RWPE1 (cell line): ENCODE measurements around the gene MAP3K15.
"Not testable (repeated sequence)": the region's sequence is repeated elsewhere in the genome, so short reads cannot be mapped to it uniquely, and the experiment has no call there.

Experiments
- CTCF ChIA-PET: fragments of 350-600 bp; sonication (Branson Sonifier 250); formaldehyde crosslinking; extraction: SDS; loops from one replicate; lab custom pipeline; 2021; lab: Yijun Ruan, JAX
- POLR2A ChIA-PET: fragments of 400-600 bp; formaldehyde crosslinking; extraction: SDS; loops from one replicate; lab custom pipeline; 2020; ENCODE audit warnings: antibody characterized with exemption; ENCODE audit not compliant: low non-redundant PET; lab: Yijun Ruan, JAX
- DNase-seq: peaks from one replicate; pipeline ENCODE4 v3.0.0; 2012; ENCODE audit warnings: low spot score
- H3K27ac ChIP-seq: fragments of 450-650 bp; 2 replicates; pipeline ENCODE4 v1.5.1; 2017
- CTCF ChIP-seq: fragments of 450-650 bp; conservative IDR thresholded peaks from 2 replicates; pipeline ENCODE4 v1.5.1; 2017; ENCODE audit warnings: low read depth, mild to moderate bottlenecking

MAP3K15 gene

DNA sequence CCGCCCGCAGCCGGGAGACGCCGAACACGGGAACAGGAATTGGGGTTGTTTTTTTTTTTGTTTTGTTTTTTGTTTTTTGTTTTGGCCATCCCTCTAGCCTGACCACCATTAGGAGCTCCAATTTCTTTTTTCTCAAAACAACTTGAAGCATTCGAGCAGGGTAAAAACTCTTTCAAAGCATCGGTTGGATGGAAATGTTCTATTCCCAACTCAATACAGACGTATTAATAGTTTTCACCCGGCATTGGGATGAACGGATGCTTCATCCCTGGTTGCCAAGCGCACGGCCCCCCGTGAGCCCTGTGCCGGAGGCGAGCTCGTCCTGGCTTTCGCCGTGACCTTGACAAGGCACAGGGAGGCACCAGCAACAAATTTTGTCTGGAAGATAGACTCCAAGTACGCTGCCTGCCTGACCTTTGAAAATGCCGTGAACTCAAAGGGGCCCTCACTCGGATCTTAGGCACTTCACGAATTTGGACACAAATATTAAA, 352 bp upstream of the MAP3K15 start:
- TF ChIP-seq CTCF = no peak
- H3K27ac ChIP-seq = no peak overlapping the region
- POLR2A ChIA-PET = no interaction called here
- no peak for DNase-seq
- CTCF ChIA-PET = interaction anchor here (0.5 kb wide), 1 partner anchor 549 kb away, joined by 3 read pairs; no protein-coding TSS in a partner anchor

DNA sequence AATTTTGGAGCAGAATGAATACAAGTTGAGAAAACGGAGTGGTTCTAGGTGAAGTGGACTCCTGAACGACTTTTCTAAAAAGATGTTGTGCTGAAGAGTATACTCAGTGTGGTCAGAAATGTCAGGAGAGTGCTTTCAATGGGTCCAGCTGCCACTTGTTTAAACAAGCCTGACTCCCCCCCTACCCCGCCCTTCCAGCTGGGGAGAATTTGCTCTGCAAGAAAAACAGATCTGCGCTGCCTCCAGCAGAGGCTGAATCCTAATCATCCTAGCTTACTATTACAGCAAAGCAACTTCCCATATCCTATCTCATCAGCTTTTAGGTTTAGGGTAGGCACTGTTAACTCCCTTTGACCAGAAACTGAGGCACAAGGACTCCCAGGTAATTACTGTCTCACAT, 1.9 kb downstream of the MAP3K15 start:
- DNase-seq = no peak
- CTCF ChIA-PET = no interaction called here
- H3K27ac ChIP-seq = no peak overlapping the region
- TF ChIP-seq CTCF = no peak
- POLR2A ChIA-PET = no interaction called here

GRCh38 chrX:19512961-19513360, 2.3 kb downstream of the MAP3K15 start:
- CTCF ChIA-PET = no interaction called here
- POLR2A ChIA-PET = no interaction called here
- no peak overlapping the region for H3K27ac ChIP-seq
- no peak for DNase-seq
- TF ChIP-seq CTCF = no peak

GRCh38 chrX:19512359-19512758, 2.9 kb downstream of the MAP3K15 start:
- H3K27ac ChIP-seq = no peak overlapping the region
- ChIA-PET POLR2A (no interaction called here), CTCF (no interaction called here)
- no peak for TF ChIP-seq CTCF
- no peak for DNase-seq

- H3K27ac ChIP-seq, CTCF ChIA-PET, DNase-seq, POLR2A ChIA-PET: not testable (repeated sequence)
These were observed 3.5 kb downstream of the MAP3K15 start for GRCh38 chrX:19511796-19512195.

DNA sequence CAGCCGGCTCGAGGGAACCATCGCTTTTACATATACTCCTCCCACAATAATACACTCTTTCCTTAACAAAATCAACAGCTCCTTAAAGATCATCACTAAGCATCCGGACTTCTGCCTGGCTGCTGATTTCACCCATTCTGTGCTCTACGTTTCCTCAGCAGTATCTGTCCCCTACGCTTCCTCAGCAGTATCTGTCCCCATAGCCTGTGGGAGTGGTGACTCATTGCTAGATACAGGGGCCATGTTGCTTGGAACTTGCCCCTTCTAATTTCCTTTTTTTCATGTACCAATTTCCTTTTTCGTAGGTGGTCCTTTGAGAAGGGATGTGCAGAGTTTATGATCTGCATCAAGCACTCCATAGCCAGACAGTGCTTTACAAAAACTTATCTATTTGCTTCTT, 18.6 kb downstream of the MAP3K15 start:
- no peak overlapping the region for H3K27ac ChIP-seq
- no peak for TF ChIP-seq CTCF
- CTCF ChIA-PET = no interaction called here
- POLR2A ChIA-PET = no interaction called here
- DNase-seq = no peak

DNA sequence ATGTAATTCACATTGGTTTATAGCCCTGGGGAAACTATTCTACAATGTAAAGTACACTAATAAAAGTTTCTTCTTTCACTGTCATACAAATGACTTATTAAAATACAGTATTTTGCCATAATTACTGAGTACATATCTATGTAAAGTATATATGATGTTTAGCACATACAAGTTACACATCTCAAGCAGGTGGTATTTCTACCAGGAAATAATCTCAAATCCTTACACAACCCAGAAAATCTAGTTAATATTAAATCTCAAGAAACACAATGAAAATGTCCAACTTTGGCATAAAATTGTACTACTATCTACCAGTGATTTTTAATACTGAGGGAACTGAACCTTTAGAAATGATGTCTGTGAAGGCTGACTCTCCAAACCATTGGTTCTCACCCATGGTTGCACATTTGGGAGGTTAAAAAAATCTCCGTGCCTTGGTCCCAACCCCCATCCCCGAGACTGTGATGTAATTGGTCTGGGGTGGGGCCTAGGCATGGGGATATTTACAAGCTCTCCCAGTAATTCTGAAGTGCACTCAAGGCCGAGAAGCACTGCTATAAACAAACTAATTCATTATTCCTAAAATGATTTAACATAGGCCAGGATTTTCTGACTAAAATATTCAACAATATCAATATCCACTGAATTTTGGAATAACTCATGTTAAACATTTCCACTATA, 27.6 kb downstream of the MAP3K15 start:
- no peak for TF ChIP-seq CTCF
- POLR2A ChIA-PET = no interaction called here
- no peak for DNase-seq
- no peak overlapping the region for H3K27ac ChIP-seq
- CTCF ChIA-PET = no interaction called here
